K562 (cell line): ENCODE data around the gene PRDM10. TPM values are rescaled to one million over a fixed set of nuclear protein-coding genes. Genes with fewer than 3 reads are reported as not detected.

Source experiments
- ATAC-seq: fragments of 200-7000 bp; cut with Tn5 transposase; 3 replicates; pipeline ENCODE4 v1.9.1; 2020; ENCODE audit warnings: moderate library complexity
- BruUV-seq: library from RNA; stranded (reverse); fragments of 400-500 nt; replicated peaks from 2 replicates; lab custom pipeline; 2021; lab: Mats Ljungman, UMichigan
- CTCF ChIA-PET: fragments of 300-600 bp; formaldehyde crosslinking; extraction: SDS; loops from one replicate; lab custom pipeline; 2021; ENCODE audit warnings: low intra/inter-chr PET ratio; lab: Yijun Ruan, JAX
- POLR2A ChIA-PET: fragments of 300-600, 350-650 bp; sonication (Branson Sonifier 250); formaldehyde crosslinking; extraction: SDS; loops from one replicate; lab custom pipeline; 2021; ENCODE audit warnings: antibody characterized with exemption, inconsistent platforms; lab: Yijun Ruan, JAX
- DNase-seq, 4 experiments: peaks; one replicate each; pipeline versions ENCODE4 v3.0.0 to v3.0.0-alpha.2; 2011 to 2018; ENCODE audit warnings: low spot score in 3 of 4, mixed read lengths in 3 of 4; ENCODE audit errors: extremely low read depth in 1 of 4
- FAIRE-seq: peaks from 2 replicates; lab custom pipeline; 2011; peaks lifted over from hg19 to GRCh38; lab: Jason Lieb, UNC
- H2AFZ ChIP-seq: 2 replicates; pipeline ENCODE4 v1.6.0; 2011; ENCODE audit warnings: low read depth, low read length, control low read depth, inconsistent platforms
- H3K27ac ChIP-seq: fragments of 200-600 bp; 3 replicates; pipeline ENCODE4 v1.8.0; 2011; ENCODE audit warnings: low read depth, mild to moderate bottlenecking, control low read depth, inconsistent platforms, low read length, moderate library complexity, mixed read lengths; ENCODE audit errors: extremely low read depth
- H3K27me3 ChIP-seq, 2 experiments: fragments of 300-600 bp in 1 of 2; 2 replicates in 1 of 2; 3 replicates in 1 of 2; pipeline versions ENCODE4 v1.6.0 to v1.8.0; 2011; ENCODE audit warnings: inconsistent platforms in 2 of 2, low read length in 2 of 2, mild to moderate bottlenecking in 1 of 2, mixed read lengths in 1 of 2, moderate library complexity in 1 of 2; ENCODE audit not compliant: control insufficient read depth in 2 of 2, insufficient read depth in 2 of 2
- H3K36me3 ChIP-seq: fragments of 300-600 bp; 3 replicates; pipeline ENCODE4 v1.8.0; 2011; ENCODE audit warnings: mild to moderate bottlenecking, low read length, inconsistent platforms; ENCODE audit not compliant: control insufficient read depth, insufficient read depth
- H3K4me1 ChIP-seq, 2 experiments: fragments of 200-600 bp in 1 of 2; replicated peaks in 1 of 2; 2 replicates in 1 of 2; 3 replicates in 1 of 2; pipeline versions ENCODE4 v1.5.1 to v1.8.0; 2011; ENCODE audit warnings: inconsistent platforms in 2 of 2, low read length in 2 of 2, mild to moderate bottlenecking in 1 of 2, mixed read lengths in 1 of 2, moderate library complexity in 1 of 2; ENCODE audit not compliant: control insufficient read depth in 2 of 2, insufficient read depth in 2 of 2
- H3K4me2 ChIP-seq: 2 replicates; pipeline ENCODE4 v1.6.1; 2011; ENCODE audit warnings: low read length, control low read depth, inconsistent platforms, mixed read lengths; ENCODE audit not compliant: insufficient read depth
- H3K4me3 ChIP-seq: fragments of 200-600 bp; sonication (generic), shearing (Covaris generic); 2 replicates; pipeline ENCODE4 v1.5.1; 2016; ENCODE audit warnings: control low read depth, inconsistent platforms
- H3K79me2 ChIP-seq: fragments of 200-600 bp; 3 replicates; pipeline ENCODE4 v1.8.0; 2011; ENCODE audit warnings: low read length, inconsistent platforms; ENCODE audit not compliant: control insufficient read depth, insufficient read depth
- H3K9ac ChIP-seq, 2 experiments: 2 replicates each; pipeline versions ENCODE4 v1.6.0 to v1.6.1; 2011; ENCODE audit warnings: low read depth in 2 of 2, low read length in 2 of 2, control low read depth in 1 of 2, inconsistent platforms in 1 of 2, mild to moderate bottlenecking in 1 of 2, mixed read lengths in 1 of 2; ENCODE audit not compliant: insufficient read depth in 1 of 2
- H3K9me1 ChIP-seq: one replicate; pipeline ENCODE4 v1.6.0; 2011; ENCODE audit warnings: inconsistent platforms, mild to moderate bottlenecking, low read length, moderate library complexity; ENCODE audit not compliant: control insufficient read depth, insufficient read depth
- H3K9me3 ChIP-seq: replicated peaks from 2 replicates; pipeline ENCODE4 v1.5.1; 2011; ENCODE audit warnings: low read depth, low read length, inconsistent platforms; ENCODE audit not compliant: control insufficient read depth, insufficient read depth
- H4K20me1 ChIP-seq: replicated peaks from 2 replicates; pipeline ENCODE4 v1.6.1; 2011; ENCODE audit warnings: low read length, inconsistent platforms, mixed read lengths; ENCODE audit not compliant: control insufficient read depth, insufficient read depth
- COPS2 ChIP-seq: fragments of 450-650 bp; conservative IDR thresholded peaks from 2 replicates; pipeline ENCODE4 v1.6.1; 2016; ENCODE audit warnings: mild to moderate bottlenecking, moderate library complexity
- EGR1 ChIP-seq: fragments of 450-650 bp; conservative IDR thresholded peaks from 2 replicates; pipeline ENCODE4 v1.6.1; 2017; ENCODE audit warnings: mild to moderate bottlenecking
- KDM1A ChIP-seq, 2 experiments: fragments of 450-650 bp; IDR thresholded peaks; 2 replicates each; pipeline ENCODE4 v1.6.1; 2016; ENCODE audit warnings: mild to moderate bottlenecking in 2 of 2
- MBD1 ChIP-seq: fragments of 250-450 bp; sonication (Bioruptor Pico); IDR thresholded peaks from 2 replicates; pipeline ENCODE4 v1.8.0; 2022; ENCODE audit warnings: inconsistent platforms
- MEF2A ChIP-seq: IDR thresholded peaks from 2 replicates; pipeline ENCODE4 v1.6.1; 2011; ENCODE audit warnings: low read depth, mild to moderate bottlenecking, low read length, moderate library complexity; ENCODE audit not compliant: control insufficient read depth
- VEZF1 ChIP-seq: fragments of 200-800 bp; sonication (Bioruptor generic); IDR thresholded peaks from 2 replicates; pipeline ENCODE4 v1.6.1; 2017; ENCODE audit warnings: missing genetic modification characterization, missing compliant biosample characterization
- ZNF124 ChIP-seq: sonication (generic); formaldehyde crosslinking; IDR thresholded peaks from 2 replicates; pipeline ENCODE4 v1.8.1; 2022; ENCODE audit warnings: missing genetic modification reagents
- ZNF561 ChIP-seq: fragments of 450-650 bp; formaldehyde crosslinking; conservative IDR thresholded peaks from 2 replicates; pipeline ENCODE4 v1.4.0; 2020; ENCODE audit warnings: mild to moderate bottlenecking, moderate library complexity
- WGBS: fragments of 100-300 bp; shearing (Covaris generic); methylation state at CpG from one replicate; pipeline ENCODE4 v1.1.6; 2016; ENCODE audit warnings: low coverage, mixed read lengths; ENCODE audit not compliant: insufficient coverage; ENCODE audit errors: missing lambda C conversion rate; 5-methylcytosine and 5-hydroxymethylcytosine counted together
- in situ Hi-C: fragments of 300-500 bp; cut with MboI; formaldehyde crosslinking; loops from 4 replicates; pipeline ENCODE4 v1.15.0; 2018; ENCODE audit warnings: inconsistent platforms, mixed read lengths
- intact Hi-C: fragments of 100-400 bp; cut with micrococcal nuclease; formaldehyde crosslinking; loops from 2 replicates; pipeline ENCODE4 v1.14.2; 2022
- polyA plus RNA-seq, 8 experiments: library from polyadenylated mRNA; depleted of rRNA in 4 of 8; stranded (reverse) in 5 of 8; unstranded in 3 of 8; fragments of >200 nt; fragmentation: Nextera tagmentation in 2 of 8; fragmentation: Illumina TruSeq in 1 of 8; extraction: Ambion mirVana in 2 of 8; extraction: Trizol in 1 of 8; gene quantifications; 2 replicates each; pipeline versions ENCODE4 v1.2.1 to v1.2.3, GENCODE V29; 2011 to 2014; ENCODE audit warnings: inconsistent platforms in 1 of 8, missing spikeins in 1 of 8
- total RNA-seq, 7 experiments: library from RNA; depleted of rRNA in 6 of 7; stranded (reverse); fragments of >200 nt in 6 of 7; fragmentation: Illumina TruSeq in 2 of 7; extraction: Trizol in 2 of 7; gene quantifications; 2 replicates each; pipeline versions ENCODE4 v1.2.1 to v1.2.3, GENCODE V29; 2011 to 2021; ENCODE audit warnings: low replicate concordance in 1 of 7

The PRDM10 gene
- total and polyA plus RNA-seq, 9 of the 15 experiments (the other 6 are each of a cell fraction or from before 2014, with no cell fraction given) = 0.89 to 9.3 (median 4.5) TPM

GRCh38 chr11:129937592-129938238, 64.9 kb downstream of the PRDM10 start:
- Histone ChIP-seq H3K9ac (no peak overlapping the region), H3K4me1 (no peaks in the 10 kb centered on the region), H4K20me1 (no peaks in the 10 kb centered on the region), H3K4me3 (no peak overlapping the region), H3K27ac (no peak overlapping the region), H3K27me3 (no peaks in the 10 kb centered on the region), H3K36me3 (peaks cover 9% of the 10 kb centered on the region; the same call in 2 of the 3 replicates), H2AFZ (no peak overlapping the region), H3K9me3 (no peaks in the 10 kb centered on the region), H3K79me2 (no peaks in the 10 kb centered on the region), H3K9me1 (no peaks in the 10 kb centered on the region), H3K4me2 (no peak overlapping the region)
- intact Hi-C loops (no loop called here), in situ Hi-C loops (no loop called here)
- ChIA-PET CTCF (no interaction called here), POLR2A (no interaction called here)
- FAIRE-seq (no peak), DNase-seq (no peak), ATAC-seq (no peak)
- BruUV-seq = no TSS peak
- TF ChIP-seq VEZF1 (CRISPR knock-in tag) = no peak
- no peak for TF ChIP-seq COPS2
- TF ChIP-seq KDM1A (IDR thresholded peaks at IDR 0.05) = no peak
- TF ChIP-seq MBD1 (CRISPR knock-in tag) = no peak
- no peak for TF ChIP-seq ZNF124 (CRISPR knock-in tag)
- no peak for TF ChIP-seq ZNF561 (CRISPR knock-in tag)
- TF ChIP-seq MEF2A = no peak
- TF ChIP-seq EGR1 = peak; percentile 24; the same call in 1 of the 2 replicates
- 71% methylated on average over 4 of the region's 4 CpGs for WGBS
